Spleen (tissue), 11 donors: ENCODE data around the gene HNRNPL. TPM values are rescaled to one million over a fixed set of nuclear protein-coding genes. Genes with fewer than 3 reads are reported as not detected.

Experiments used
- DNase-seq: peaks from one replicate; pipeline ENCODE4 v3.0.0-alpha.2; 2020
- H3K27ac ChIP-seq, 8 donors: fragments of 200-600 bp; sonication (generic) in 7 of 8; 1 replicate in 4 of 8; 2 replicates in 4 of 8; pipeline versions ENCODE4 v1.5.0 to v1.8.0; 2016 to 2021; ENCODE audit warnings: inconsistent platforms in 4 of 8, mild to moderate bottlenecking in 4 of 8, moderate library complexity in 1 of 8
- H3K27me3 ChIP-seq, 7 donors: fragments of 200-600 bp; sonication (generic) in 6 of 7; replicated peaks in 1 of 7; 1 replicate in 4 of 7; 2 replicates in 3 of 7; pipeline versions ENCODE4 v1.5.0 to v1.8.0; 2016 to 2021; ENCODE audit warnings: inconsistent platforms in 3 of 7, mild to moderate bottlenecking in 1 of 7
- H3K36me3 ChIP-seq, 6 donors: fragments of 200-600 bp; sonication (generic) in 5 of 6; 1 replicate in 4 of 6; 2 replicates in 2 of 6; pipeline versions ENCODE4 v1.5.0 to v1.8.0; 2016 to 2021; ENCODE audit warnings: inconsistent platforms in 2 of 6
- H3K4me1 ChIP-seq, 6 donors: fragments of 200-600 bp; sonication (generic) in 5 of 6; 1 replicate in 3 of 6; 2 replicates in 3 of 6; pipeline versions ENCODE4 v1.5.0 to v1.8.0; 2016 to 2021; ENCODE audit warnings: inconsistent platforms in 3 of 6
- H3K4me3 ChIP-seq, 8 donors: fragments of 200-600 bp; sonication (generic) in 7 of 8; 1 replicate in 4 of 8; 2 replicates in 4 of 8; pipeline versions ENCODE4 v1.5.0 to v1.8.0; 2016 to 2021; ENCODE audit warnings: inconsistent platforms in 4 of 8, mild to moderate bottlenecking in 4 of 8, moderate library complexity in 2 of 8
- H3K9me3 ChIP-seq, 8 donors: fragments of 200-600 bp; sonication (generic) in 7 of 8; 1 replicate in 4 of 8; 2 replicates in 4 of 8; pipeline versions ENCODE4 v1.5.0 to v1.8.0; 2016 to 2021; ENCODE audit warnings: inconsistent platforms in 4 of 8
- CTCF ChIP-seq, 11 experiments: fragments of 200-600 bp in 7 of 11; fragments of 450-650 bp in 4 of 11; sonication (generic) in 4 of 11; IDR thresholded peaks in 8 of 11; conservative IDR thresholded peaks in 3 of 11; 1 replicate in 7 of 11; 2 replicates in 4 of 11; pipeline versions ENCODE4 v1.4.0 to v1.8.0; 2016 to 2021; ENCODE audit warnings: antibody characterized with exemption in 11 of 11, inconsistent platforms in 4 of 11, mild to moderate bottlenecking in 1 of 11
- POLR2A ChIP-seq, 3 donors: fragments of 450-650 bp; IDR thresholded peaks; one replicate each; pipeline ENCODE4 v1.5.1; 2017; ENCODE audit warnings: antibody characterized with exemption in 3 of 3, mild to moderate bottlenecking in 1 of 3
- POLR2AphosphoS5 ChIP-seq, 3 donors: sonication (generic); formaldehyde crosslinking; IDR thresholded peaks; one replicate each; pipeline ENCODE4 v1.5.1; 2017; ENCODE audit warnings: antibody characterized with exemption in 3 of 3
- WGBS, 5 donors: extraction: QIAGEN DNeasy Blood & Tissue Kit in 3 of 5; methylation state at CpG; one replicate each; pipeline versions ENCODE4 v1.1.5 to v1.1.7; 2013 to 2018; 5-methylcytosine and 5-hydroxymethylcytosine counted together
- intact Hi-C: fragments of 100-400 bp; cut with DNase I; formaldehyde crosslinking; loops from one replicate; pipeline ENCODE4 v1.15.0; 2023; ENCODE audit warnings: low total_unique reads
- polyA plus RNA-seq, 3 donors: library from polyadenylated mRNA; stranded (reverse); fragments of 200-250 nt; gene quantifications; one replicate each; pipeline ENCODE4 v1.2.1, GENCODE V29; 2013
- small RNA-seq, 4 donors: library from RNA; depleted of rRNA; stranded (forward); fragments of <200 nt; gene quantifications; one replicate each; pipeline ENCODE3, GENCODE V24; 2016
- total RNA-seq, 7 donors: library from RNA; depleted of rRNA in 3 of 7; stranded (reverse); fragments of >200 nt in 3 of 7; fragmentation: NEBNext Ultra II Directional in 4 of 7; extraction: Animal tissue kit (Norgen Biotek cat#: 25700) in 4 of 7; gene quantifications; one replicate each; pipeline versions ENCODE4 v1.1.0 to v1.2.1, GENCODE V29; 2016 to 2021
- donor health status: healthy with polysubstance abuse.
- donor health status: DM: no; HTN: no; CAD: no; lungs with moderate emphysema.
- donor health status: DM: no; HTN: no; CAD: no.
- donor health status: Bipolar disorder and iron deficiency.
- donor health status: healthy.
- donor health status: DM: no; HTN: no; CAD: no.
- donor health status: DM: yes; HTN: yes; CAD: no.

Gene HNRNPL
- total and polyA plus RNA-seq, 10 donors: 147 to 357 (median 222) TPM

DNA sequence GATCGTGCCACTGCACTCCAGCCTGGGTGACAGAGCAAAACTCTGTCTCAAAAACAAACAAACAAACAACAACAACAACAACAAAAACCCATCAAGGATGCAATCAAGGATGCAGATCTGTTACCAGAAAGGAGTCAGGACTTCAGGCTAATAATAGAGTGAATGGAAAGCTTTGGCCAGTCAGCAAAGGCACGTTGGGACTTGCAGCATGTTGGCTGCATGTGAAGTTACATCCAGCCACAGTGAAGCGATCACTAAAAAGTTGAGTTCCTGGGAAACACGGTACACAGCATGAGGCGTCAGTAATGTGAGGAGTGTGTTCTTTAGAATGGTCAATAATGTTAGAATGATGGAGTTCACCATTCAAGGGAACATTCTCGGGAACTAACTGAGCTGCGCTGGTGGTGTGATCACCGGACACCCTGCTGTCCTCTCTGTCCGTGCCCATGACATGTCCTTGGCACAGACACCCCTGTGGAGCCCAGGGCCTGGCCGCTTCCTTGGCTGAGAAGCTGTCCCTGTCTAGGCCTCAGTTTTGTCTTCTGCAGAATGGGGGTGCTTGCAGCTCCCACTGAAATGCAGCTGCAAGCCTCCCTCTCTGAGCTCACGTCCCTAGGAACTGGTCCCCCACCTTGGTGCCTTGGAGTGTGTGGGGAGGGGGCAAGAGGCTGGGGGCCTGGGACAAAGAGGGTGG, 63.1 kb downstream of the HNRNPL start:
- Histone ChIP-seq H3K36me3 (no peaks in the 10 kb centered on the region), H3K27ac (no peak overlapping the region), H3K4me1 (no peaks in the 10 kb centered on the region), H3K4me3 (no peak overlapping the region), H3K9me3 (no peaks in the 10 kb centered on the region), H3K27me3 (no peaks in the 10 kb centered on the region)
- intact Hi-C loops: no loop called here
- no peak for TF ChIP-seq CTCF (IDR thresholded peaks at IDR 0.05 in 8 of 11, conservative IDR thresholded peaks at IDR 0.05 in 3 of 11)
- no peak for TF ChIP-seq POLR2A (IDR thresholded peaks at IDR 0.05)
- TF ChIP-seq POLR2AphosphoS5 (IDR thresholded peaks at IDR 0.05): no peak
- peak; percentile 61 for DNase-seq
- WGBS, 5 donors: 66 to 89% (median 86%) methylated on average over 9 to 11 of the region's 11 CpGs

Small RNA genes lying within 50 kb of the gene (small RNA-seq; reads per million reads assigned to genes)
- gene RNU6-140P: 0 reads per million in 4 donors

Other genes starting within 250 kb of the HNRNPL start
- gene MAP4K1, start 232.0 kb downstream of the HNRNPL start, total RNA-seq: 100 to 1,000 TPM in 4 of 7 donors, 10 to 100 TPM in 3; 58.2 to 163 (median 122) TPM
- 100 to 1,000 TPM in 2 of 3 donors, 10 to 100 TPM in 1; 81.3 to 161 (median 153) TPM for gene MAP4K1, start 232.0 kb downstream of the HNRNPL start, polyA plus RNA-seq
- gene EIF3K, start 230.8 kb downstream of the HNRNPL start, total RNA-seq: 100 to 1,000 TPM; 232 to 538 (median 244) TPM
- 100 to 1,000 TPM; 276 to 365 (median 328) TPM for gene EIF3K, start 230.8 kb downstream of the HNRNPL start, polyA plus RNA-seq
- gene ACTN4, start 202.3 kb downstream of the HNRNPL start, total RNA-seq: 100 to 1,000 TPM; 360 to 621 (median 487) TPM
- 100 to 1,000 TPM in 1 of 3 donors, 10 to 100 TPM in 2; 39.3 to 185 (median 51.2) TPM for gene ACTN4, start 202.3 kb downstream of the HNRNPL start, polyA plus RNA-seq
- gene CAPN12, start 105.5 kb downstream of the HNRNPL start, total RNA-seq: 10 to 100 TPM in 5 of 7 donors, 1 to 10 TPM in 2; 9.0 to 25.6 (median 12.6) TPM
- 10 to 100 TPM; 15.2 to 33.3 (median 29.1) TPM for gene CAPN12, start 105.5 kb downstream of the HNRNPL start, polyA plus RNA-seq
- gene LGALS7, start 76.5 kb downstream of the HNRNPL start, total RNA-seq: 1 to 10 TPM in 1 of 7 donors, not detected in 6; 4.4 TPM
- 1 to 10 TPM in 2 of 3 donors, under 1 TPM in 1; 0.52 to 7.4 (median 5.1) TPM for gene LGALS7, start 76.5 kb downstream of the HNRNPL start, polyA plus RNA-seq
- gene LGALS7B, start 60.8 kb downstream of the HNRNPL start, total RNA-seq: 10 to 100 TPM in 2 of 7 donors, 1 to 10 TPM in 2, not detected in 3; 1.1 to 60.3 (median 17.5) TPM
- gene LGALS7B, start 60.8 kb downstream of the HNRNPL start, polyA plus RNA-seq: 100 to 1,000 TPM in 2 of 3 donors, 1 to 10 TPM in 1; 1.1 to 167 (median 116) TPM
- gene LGALS4, start 37.0 kb downstream of the HNRNPL start, total RNA-seq: 1 to 10 TPM; 1.1 to 7.5 (median 2.8) TPM
- gene LGALS4, start 37.0 kb downstream of the HNRNPL start, polyA plus RNA-seq: 1 to 10 TPM; 2.9 to 9.6 (median 9.3) TPM
- 100 to 1,000 TPM; 119 to 293 (median 191) TPM for gene ECH1, start 18.2 kb downstream of the HNRNPL start, total RNA-seq
- 100 to 1,000 TPM; 196 to 370 (median 216) TPM for gene ECH1, start 18.2 kb downstream of the HNRNPL start, polyA plus RNA-seq
- 10 to 100 TPM; 14.5 to 31.3 (median 26.5) TPM for gene RINL, start 28.3 kb upstream of the HNRNPL start, total RNA-seq
- 10 to 100 TPM; 26.6 to 42.5 (median 36.0) TPM for gene RINL, start 28.3 kb upstream of the HNRNPL start, polyA plus RNA-seq
- 10 to 100 TPM; 44.5 to 81.0 (median 61.8) TPM for gene SIRT2, start 49.6 kb upstream of the HNRNPL start, total RNA-seq
- gene SIRT2, start 49.6 kb upstream of the HNRNPL start, polyA plus RNA-seq: 10 to 100 TPM; 25.8 to 45.1 (median 30.7) TPM
- gene NFKBIB, start 50.0 kb upstream of the HNRNPL start, total RNA-seq: 10 to 100 TPM; 18.1 to 29.0 (median 21.1) TPM
- 10 to 100 TPM; 22.8 to 33.5 (median 23.5) TPM for gene NFKBIB, start 50.0 kb upstream of the HNRNPL start, polyA plus RNA-seq
- gene CCER2, start 62.2 kb upstream of the HNRNPL start, total RNA-seq: 1 to 10 TPM in 1 of 7 donors, under 1 TPM in 3, not detected in 3; 0.34 to 1.1 (median 0.57) TPM
- 1 to 10 TPM in 1 of 3 donors, under 1 TPM in 2; 0.77 to 2.9 (median 0.86) TPM for gene CCER2, start 62.2 kb upstream of the HNRNPL start, polyA plus RNA-seq
- 10 to 100 TPM; 12.5 to 37.4 (median 24.6) TPM for gene SARS2, start 80.8 kb upstream of the HNRNPL start, total RNA-seq
- gene SARS2, start 80.8 kb upstream of the HNRNPL start, polyA plus RNA-seq: 10 to 100 TPM; 25.6 to 70.3 (median 50.7) TPM
- 10 to 100 TPM; 23.2 to 32.6 (median 26.0) TPM for gene MRPS12, start 81.0 kb upstream of the HNRNPL start, total RNA-seq
- gene MRPS12, start 81.0 kb upstream of the HNRNPL start, polyA plus RNA-seq: 10 to 100 TPM; 25.5 to 47.8 (median 47.1) TPM
- gene FBXO17, start 125.8 kb upstream of the HNRNPL start, total RNA-seq: 1 to 10 TPM; 3.6 to 7.7 (median 5.0) TPM
- gene FBXO17, start 125.8 kb upstream of the HNRNPL start, polyA plus RNA-seq: 1 to 10 TPM in 2 of 3 donors, under 1 TPM in 1; 0.91 to 2.6 (median 2.2) TPM
- 1 to 10 TPM in 5 of 7 donors, under 1 TPM in 2; 0.26 to 4.2 (median 1.9) TPM for gene FBXO27, start 182.6 kb upstream of the HNRNPL start, total RNA-seq
- gene FBXO27, start 182.6 kb upstream of the HNRNPL start, polyA plus RNA-seq: under 1 TPM; 0.10 to 0.99 (median 0.61) TPM
- not detected for gene ACP7, start 234.4 kb upstream of the HNRNPL start, total RNA-seq
- not detected for gene ACP7, start 234.4 kb upstream of the HNRNPL start, polyA plus RNA-seq